Subcutaneous adipose tissue (tissue), 4 donors: ENCODE data around the gene RERE. TPM values are rescaled to one million over a fixed set of nuclear protein-coding genes. Genes with fewer than 3 reads are reported as not detected.

Experiments
- total RNA-seq, 4 donors: library from RNA; depleted of rRNA; stranded (reverse); fragments of >200 nt; gene quantifications; one replicate each; pipeline ENCODE4 v1.1.0, GENCODE V29; 2016
- TF ChIP-seq, protein P1 (sequence below): fragments of 450-650 bp; IDR thresholded peaks from one replicate; pipeline ENCODE4 v1.5.1; 2016; ENCODE audit warnings: low read depth, mild to moderate bottlenecking, control low read depth, antibody characterized with exemption, moderate library complexity

RERE gene
- total RNA-seq, 4 donors from 2014 or later: 67.0 to 91.4 (median 83.1) TPM

DNA sequence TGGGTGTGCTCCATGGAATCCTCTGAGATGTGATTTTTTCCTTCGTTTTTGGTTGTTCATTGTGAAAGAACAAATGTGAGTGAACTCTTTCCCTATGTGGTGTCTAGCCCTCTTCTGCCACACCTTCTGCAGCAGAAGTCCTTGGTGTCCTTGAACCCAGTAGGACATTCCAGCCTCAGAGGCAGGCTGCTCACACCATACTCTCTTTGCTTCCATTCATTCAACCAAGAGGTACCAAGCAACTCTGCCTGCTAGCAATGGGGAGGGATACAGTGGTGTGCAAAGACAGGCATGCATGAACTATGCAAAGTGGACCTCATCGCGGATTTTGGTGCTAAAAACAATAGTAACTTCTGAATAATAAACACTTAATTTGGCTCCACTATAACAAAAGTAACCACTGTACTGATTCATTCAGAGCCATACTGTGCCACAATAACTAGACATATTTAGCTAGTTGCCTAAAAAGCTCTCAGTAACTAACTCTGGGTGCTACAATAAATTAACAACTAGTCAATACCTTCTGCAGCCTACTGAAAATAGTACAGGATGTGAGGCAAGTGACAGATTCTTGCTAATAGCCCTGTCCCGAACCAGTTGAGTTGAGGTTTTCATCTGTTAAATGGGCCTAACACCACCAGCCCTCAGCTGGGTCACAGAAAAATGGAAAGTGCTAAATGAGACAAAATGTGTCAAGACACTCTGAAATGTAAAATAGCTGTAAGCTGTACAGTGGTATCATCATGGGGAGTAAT is 344.1 kb downstream of the RERE start:
- TF ChIP-seq, protein P1, sequence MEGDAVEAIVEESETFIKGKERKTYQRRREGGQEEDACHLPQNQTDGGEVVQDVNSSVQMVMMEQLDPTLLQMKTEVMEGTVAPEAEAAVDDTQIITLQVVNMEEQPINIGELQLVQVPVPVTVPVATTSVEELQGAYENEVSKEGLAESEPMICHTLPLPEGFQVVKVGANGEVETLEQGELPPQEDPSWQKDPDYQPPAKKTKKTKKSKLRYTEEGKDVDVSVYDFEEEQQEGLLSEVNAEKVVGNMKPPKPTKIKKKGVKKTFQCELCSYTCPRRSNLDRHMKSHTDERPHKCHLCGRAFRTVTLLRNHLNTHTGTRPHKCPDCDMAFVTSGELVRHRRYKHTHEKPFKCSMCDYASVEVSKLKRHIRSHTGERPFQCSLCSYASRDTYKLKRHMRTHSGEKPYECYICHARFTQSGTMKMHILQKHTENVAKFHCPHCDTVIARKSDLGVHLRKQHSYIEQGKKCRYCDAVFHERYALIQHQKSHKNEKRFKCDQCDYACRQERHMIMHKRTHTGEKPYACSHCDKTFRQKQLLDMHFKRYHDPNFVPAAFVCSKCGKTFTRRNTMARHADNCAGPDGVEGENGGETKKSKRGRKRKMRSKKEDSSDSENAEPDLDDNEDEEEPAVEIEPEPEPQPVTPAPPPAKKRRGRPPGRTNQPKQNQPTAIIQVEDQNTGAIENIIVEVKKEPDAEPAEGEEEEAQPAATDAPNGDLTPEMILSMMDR: no peak

DNA sequence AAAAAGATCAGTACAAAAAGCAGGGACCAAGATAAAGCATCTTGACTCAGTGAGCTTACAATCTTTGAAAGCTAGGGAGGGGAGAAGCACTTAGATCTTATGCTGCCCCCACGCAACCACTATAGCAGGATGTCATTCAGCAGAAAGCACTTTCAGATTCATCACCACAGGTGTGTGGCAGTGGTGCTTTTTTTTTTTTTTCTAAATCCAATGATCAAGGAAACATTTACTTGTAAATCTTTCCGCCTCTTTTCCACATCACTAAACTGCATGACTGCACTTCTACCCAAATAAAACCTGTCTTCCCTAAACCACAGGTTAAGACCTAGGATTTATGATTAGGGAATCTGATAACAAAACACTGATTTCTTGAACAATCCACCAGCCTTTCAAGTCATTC is 344.8 kb downstream of the RERE start:
- TF ChIP-seq, protein P1: no peak

DNA sequence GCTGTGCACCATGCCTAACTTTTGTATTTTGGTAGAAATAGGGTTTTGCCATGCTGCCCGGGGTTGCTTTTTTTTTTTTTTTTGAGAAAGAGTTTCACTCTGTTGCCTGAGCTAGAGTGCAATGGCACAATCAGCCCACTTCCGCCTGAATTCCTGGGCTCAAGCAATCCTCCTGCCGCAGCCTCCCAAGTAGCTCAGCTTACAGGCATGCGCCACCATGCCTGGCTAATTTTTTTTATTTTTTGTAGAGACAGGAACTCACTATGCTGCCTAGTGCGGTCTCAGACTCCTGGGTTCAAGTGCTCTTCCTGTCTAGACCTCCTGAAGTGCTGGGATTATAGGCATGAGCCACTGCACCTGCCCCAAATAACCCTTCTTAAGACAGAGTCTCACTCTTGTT is 346.0 kb downstream of the RERE start:
- TF ChIP-seq, protein P1: no peak

DNA sequence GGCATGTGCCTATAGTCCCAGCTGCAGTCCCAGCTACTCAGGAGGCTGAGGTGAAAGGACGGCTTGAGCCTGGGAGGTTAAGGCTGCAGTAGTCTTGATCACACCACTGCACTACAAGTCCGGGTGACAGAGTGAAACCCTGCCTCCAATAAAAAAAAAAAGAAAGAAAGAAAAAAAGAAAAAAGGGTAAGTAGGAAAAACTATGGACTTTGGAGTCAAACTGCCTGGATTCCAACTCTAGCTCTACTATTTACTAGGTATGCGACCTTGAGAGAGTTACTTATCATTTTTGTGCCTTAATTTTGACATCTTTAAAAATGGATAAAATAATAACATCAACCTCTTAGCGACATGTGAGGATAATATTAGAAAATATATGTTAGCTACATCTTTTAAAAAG is 348.7 kb downstream of the RERE start:
- TF ChIP-seq, protein P1: no peak

DNA sequence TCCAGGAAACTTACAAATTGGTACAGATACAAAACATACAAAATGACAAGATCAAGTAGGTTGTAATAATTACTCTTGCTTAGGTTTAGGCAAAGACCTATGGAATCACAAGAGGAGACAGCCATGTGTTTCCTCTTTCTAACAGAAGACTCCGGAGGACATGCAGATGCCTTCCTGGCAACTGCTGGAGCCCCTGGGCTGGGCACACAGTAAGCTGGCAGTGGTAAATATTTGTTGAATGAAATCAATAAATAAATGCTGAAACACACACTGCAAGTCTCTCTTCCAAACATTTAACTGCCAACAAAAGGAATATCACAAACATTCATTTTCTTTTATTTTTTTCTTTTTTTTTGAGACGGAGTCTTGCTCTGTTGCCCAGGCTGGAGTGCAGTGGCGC is 350.1 kb downstream of the RERE start:
- TF ChIP-seq, protein P1: no peak

DNA sequence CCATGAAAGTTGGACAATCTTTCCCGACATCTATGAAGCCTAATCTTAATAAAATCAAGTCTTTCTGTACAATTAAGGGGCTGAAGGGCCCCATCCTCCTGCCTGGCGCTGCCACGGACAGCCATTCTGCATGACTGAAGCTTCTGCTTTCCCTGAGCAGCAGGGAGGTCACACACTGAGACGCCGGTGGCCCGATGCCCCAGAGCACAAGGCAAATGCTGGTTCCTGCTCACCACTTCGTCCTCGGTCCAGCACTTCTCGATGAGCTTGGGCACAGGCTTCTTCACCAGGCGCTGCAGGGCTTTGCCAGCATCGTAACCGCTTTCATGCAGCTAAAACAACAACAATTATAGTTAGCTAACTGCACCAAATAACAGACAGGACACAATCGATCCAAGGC is 351.7 kb downstream of the RERE start:
- TF ChIP-seq, protein P1: no peak

DNA sequence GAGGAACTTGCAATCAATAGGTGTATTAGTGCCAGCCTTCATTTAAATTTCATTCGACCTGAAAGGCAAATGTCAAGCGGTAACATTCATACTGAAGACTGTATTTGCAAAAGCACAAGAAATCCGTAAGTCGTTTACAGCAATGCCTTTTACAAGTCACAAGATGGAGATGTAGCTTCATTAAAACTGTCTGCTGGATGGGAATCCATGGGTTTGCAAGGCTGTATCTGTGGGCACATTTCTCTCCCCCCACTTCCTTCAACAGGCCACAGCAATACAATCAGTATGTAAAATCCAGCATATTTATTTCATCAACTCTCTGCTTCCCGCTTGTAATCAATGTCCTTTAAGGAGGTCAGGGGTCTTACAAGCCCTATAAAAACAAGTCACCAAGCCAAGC is 352.4 kb downstream of the RERE start:
- TF ChIP-seq, protein P1: no peak
